HG03432 (cell line): ENCODE results near the gene SKAP2.

Experiments
- ATAC-seq: cut with Tn5 transposase; IDR thresholded peaks from one replicate; pipeline ENCODE4 v1.9.1; 2021; ENCODE audit warnings: mild to moderate bottlenecking, moderate library complexity; ENCODE audit not compliant: unreplicated experiment

The SKAP2 gene

DNA sequence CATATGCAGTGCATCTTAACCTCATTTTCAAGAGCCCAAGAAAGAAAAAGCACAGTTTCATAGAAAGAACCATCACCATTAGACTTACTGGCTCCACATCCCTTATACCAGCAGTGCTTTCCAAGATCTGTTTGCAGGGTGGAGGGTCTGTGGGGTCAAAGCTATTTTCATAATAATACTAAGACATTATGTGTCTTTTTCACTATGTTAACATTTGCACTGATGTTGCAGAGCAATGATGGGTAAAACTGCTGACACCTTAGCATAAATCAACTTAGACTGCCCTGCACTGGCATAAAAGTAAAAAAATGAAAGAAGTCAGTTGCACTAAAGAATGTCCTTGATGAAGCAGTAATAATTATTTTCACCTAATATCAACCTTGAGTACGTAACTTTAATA, 166.2 kb downstream of the SKAP2 start:
- no peak for ATAC-seq

DNA sequence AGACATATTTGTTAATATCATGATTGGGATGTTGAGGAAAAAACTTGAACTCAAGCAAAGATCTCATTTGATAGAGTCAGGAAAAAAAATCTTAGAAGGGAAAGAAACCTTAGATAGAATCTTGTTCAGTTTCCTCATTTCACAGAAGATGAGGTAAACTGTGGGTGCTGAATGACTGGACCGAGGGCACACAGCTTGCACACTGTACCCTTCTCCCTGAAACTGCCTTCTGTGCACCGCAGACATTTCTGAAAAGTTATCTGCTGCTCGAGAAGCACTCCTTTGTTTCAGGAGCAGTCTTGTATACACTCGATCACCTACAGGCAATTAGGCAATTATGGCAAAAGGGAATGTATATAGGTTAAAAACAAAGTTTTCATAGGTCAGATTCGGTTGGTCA, 167.4 kb downstream of the SKAP2 start:
- no peak for ATAC-seq

DNA sequence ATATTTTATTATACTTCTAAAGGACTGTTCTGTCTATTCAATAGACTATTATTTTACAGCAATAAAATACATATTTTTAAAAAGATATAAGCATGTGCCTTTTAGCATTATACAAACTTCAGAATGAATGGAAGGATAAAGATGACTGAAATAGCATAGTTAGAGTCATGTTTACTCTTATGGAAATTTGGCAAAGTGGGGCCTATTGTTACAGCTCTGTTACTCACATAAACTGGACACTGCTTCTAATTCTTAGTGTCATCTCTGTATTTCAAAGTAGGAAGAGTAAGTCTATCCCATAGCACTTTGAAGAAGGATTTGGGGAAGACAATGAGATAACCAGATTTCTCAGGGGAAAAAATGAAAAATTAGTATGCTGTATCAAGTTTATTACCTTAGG, 168.2 kb downstream of the SKAP2 start:
- ATAC-seq = no peak

DNA sequence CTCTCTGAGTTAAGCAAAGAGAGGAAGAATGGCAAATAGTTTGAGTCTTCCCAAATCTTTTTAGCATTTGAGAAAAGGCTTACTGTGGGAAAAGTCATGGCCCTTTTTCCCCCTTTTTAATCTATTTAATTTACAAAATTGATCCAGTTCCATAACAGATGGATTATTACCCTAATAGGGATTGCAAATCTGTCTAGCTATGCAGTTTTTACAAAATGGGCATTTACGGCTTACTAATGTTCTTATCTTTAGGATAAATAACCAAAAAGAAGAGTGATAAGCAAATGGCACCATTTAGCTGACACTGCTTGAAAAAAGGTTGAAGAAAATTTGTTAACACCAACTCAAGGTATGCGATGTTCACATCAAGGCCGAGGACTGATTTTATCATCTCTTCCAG, 169.7 kb downstream of the SKAP2 start:
- no peak for ATAC-seq

DNA sequence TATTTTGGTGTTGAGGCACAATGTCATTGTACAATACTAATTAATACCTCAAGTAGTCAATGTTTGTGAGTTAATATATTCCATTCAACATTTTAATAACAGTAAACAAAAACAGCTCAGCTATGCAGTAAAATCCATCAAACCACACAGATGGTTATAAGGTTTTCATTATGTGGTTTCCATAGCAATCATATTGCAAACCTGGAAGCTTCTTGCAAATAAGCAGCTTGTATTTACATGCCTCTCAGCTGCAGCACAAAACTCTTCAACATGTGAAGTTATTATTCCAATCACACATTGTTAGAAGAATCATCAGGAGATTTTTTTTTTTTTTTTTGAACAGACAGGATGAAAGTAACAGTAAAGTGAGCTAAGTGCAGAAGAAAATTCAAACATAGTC, 170.2 kb downstream of the SKAP2 start:
- ATAC-seq = no peak

DNA sequence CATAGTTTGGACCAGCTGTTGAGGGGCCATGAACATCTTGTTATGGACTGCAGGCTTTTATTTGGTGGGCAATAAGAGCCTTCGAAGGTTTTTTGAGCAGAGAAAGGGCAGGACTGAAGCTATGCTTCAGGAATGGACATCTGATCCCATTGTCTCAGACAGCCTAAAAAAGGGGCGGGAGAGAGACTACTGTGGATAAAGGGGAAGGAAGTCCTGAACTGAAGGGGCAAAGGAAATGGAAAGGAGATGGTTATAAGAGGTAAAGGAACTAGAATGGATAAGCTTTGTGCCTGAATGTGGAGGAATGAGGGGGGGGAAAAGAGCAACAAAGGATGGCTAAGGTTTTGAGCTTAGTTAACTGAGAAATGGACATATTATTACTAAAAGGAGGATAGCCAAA, 172.5 kb downstream of the SKAP2 start:
- ATAC-seq = no peak

DNA sequence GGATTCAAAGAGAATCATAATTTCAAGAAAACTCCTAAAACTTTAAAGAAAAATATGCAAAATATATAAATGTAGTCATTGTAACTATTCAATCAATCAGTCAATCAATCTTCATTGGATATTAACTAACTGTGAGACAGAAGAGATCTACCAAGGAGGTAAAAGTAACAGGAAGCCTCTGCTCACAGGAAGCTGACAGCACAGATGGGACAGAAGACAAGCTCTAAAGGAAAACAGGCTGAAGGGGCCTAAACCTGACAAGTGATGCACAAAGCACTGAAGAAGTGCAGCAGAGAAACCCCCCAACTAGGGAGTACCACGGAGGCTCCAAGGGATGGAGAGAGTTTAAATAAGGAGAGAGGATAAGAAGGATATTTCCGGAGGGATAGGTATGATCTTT, 173.0 kb downstream of the SKAP2 start:
- no peak for ATAC-seq

DNA sequence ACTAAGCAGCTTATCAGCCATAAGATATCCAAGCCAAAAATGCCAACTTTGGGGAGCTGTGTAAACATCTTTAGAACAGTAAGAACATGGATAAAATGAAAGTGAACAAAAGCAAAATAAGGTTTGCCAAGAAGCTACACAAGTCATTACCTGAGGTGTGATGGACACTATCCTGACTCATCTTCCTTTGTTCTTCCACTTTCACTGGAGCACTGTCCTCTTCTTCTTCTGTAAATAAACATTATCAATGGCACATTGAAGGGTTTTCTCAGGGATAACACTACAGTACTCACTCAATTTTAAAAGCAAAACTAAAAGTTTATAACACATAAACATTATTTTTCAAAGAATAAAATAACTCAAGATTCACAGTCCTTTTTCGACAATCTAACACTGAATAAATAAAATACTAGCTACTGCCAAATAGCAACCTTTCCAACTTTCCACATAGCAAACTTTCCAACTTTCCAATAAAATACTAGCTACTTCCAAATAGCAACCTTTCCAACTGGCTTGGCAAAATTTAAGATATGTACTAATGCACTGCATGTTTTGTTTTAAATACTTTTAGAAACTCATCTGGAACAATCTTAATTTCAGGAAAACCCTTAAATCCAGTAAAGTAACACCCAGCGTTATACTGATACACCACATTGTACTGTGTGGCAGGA, 174.1 kb downstream of the SKAP2 start:
- no peak for ATAC-seq

DNA sequence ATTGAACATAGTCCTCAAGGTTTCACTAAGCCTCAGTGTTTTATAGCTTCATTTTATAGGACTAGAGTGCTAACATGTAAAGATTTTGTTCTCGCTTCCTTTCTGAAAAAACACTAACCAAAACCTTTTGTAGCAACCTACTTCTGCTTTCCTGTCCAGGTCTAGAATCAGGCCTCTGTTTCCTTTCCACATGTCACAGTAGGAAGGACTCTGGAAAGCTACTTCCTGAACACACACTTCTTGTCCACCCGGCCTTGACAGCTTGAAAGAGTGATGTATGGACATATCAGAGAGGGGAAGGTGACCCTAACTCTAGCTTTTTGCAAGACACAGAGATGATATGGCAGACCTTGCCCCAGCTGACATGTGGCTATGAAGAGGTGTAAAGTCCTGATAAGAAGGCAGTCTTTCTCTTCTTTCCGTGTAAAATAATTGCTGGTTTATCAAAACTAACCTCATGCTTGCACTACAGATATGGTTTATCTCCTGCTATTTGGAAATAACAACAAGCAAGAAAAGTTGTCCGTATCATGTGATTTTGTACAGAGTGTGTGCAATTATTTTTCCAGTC, 175.4 kb downstream of the SKAP2 start:
- peak; percentile 82 for ATAC-seq

DNA sequence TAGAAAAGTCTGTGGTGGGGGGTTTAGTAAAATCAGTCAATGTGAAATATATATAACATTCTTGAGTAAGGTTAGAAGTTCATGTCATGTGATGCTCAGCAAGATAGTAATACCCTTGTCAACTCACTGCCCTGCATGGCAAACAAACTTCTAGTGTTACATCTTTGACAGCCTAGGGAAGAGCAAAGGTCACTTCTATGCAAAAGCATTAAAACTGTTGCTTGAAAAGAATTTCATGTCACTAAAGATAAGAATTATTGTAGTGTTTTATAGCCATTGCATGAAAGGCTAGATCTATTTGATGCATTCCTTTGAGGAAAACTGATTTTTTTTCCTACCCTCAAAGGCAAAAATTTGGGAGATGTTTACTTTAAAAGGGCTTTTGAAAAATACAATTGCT, 176.0 kb downstream of the SKAP2 start:
- no peak for ATAC-seq

DNA sequence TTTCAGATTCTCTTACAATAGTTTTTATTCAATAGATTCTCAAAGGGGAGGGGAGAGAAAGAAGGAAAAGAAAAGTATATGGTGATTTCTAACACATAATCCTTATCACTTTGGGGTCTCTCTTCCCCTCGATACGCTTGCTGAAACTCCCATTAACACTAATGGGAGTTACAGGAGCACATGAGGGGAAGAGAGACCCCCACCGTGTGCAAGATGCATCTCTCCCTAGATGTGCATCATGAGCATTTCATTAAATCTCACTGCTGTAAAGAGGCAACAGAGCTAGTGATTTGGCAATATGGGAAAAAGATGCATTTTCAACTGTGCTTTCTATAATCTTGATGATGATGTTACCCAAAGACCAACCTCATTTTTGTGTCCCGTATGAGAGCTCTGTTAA, 177.4 kb downstream of the SKAP2 start:
- no peak for ATAC-seq

DNA sequence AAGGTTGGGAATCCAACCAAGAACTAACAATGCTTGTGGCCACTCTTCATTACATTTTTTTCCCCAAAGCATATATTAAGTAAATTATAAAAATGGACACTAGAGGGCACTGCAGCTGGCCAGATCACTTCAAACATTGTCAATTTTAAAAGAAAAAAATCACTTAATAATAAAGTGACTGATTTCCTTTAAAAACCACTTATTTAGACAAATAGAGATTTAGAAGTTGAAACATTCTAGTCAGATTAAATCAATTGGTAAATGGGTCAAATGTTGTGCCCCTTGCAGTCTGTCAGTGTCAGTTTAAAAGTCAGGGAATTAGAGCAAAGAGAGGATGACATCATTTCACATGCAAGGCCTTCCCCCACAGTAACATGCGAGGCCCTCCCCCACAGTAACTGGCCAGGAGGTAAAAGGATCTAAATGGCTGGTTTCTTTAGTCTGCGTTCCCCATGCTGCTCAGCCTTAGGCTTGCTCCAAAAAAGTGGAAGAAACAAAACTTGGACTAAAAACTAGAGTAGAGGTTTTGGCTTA, 177.9 kb downstream of the SKAP2 start:
- ATAC-seq = no peak

DNA sequence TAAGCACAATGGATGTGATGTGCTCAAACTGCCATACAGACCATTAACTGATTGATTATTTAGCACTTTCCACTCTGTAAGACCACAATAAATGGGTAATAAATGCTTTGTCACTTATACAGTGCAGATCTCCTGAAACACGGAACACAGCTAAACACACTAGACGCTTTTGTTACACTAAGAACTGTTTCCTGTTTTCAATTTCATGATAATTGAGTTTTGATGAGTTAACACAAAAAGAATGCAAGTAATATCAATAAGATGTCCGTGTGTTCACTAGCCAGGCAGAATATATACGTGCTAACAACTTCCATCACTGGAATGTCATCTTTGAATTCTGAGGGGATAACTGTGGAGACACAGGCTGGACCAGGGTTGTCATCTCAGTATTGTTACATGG, 178.8 kb downstream of the SKAP2 start:
- ATAC-seq = no peak

DNA sequence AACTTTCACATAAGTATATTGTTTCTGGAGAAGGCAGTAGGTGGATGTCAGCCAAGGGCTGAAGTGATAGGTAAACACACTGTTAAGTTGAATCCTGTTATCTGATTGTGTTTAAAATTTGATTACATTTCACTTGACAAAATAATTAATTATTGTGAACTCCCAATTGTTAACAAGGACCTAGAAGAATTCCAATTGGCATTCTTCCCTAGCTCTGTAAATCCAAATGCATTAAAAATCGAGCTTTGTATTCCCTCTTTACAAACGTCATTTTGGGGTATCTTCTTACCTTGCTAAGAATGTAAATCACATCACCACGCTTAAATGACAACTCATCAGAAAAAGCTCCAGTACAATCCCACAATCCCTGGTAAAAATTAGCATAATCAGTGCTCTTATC, 179.9 kb downstream of the SKAP2 start:
- ATAC-seq = no peak

DNA sequence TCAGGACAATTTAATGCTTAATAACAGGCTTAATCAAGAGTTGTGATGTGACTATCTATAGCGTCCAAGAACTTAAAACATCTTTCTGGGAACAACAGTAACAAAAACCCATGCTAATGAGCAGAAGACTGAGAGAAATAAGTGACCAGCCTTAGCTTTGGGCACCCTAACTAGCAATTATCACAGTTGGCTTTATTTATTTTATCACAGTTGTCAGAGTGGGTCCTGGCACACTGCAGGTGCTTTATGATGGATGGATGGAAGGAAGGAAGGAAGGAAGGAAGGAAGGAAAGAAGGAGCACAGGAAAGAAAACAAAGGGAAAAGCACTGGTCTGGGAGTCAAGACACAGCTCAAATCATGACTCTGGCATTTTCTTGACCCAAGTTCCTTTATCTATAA, 181.1 kb downstream of the SKAP2 start:
- no peak for ATAC-seq

DNA sequence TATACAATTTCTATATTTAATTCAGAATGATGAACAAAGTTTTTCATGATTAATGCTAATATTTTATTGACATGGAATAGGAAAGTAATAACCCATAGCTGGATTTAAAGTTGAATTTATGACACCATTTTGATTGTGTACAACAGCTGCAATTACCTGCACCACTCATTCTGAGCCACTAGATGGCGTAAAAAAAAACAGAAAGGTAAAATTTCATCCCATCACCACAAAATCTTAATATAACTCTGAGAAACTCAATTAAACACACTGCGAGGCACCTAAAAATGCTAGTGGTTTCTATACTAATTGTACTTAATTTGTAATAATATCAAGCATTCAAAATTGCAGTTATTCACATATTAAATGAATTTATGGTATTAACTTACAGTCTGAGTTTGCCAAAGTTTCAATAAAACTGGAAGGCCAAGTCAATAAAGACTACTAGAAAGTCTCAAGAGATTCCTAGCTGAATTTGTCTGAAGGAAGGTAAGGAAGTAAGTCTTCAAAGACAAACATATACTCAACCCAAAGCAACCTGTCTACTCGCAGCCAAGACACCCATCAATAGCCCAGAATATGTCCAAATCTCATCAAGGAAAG, 182.5 kb downstream of the SKAP2 start:
- ATAC-seq = peak; percentile 49

DNA sequence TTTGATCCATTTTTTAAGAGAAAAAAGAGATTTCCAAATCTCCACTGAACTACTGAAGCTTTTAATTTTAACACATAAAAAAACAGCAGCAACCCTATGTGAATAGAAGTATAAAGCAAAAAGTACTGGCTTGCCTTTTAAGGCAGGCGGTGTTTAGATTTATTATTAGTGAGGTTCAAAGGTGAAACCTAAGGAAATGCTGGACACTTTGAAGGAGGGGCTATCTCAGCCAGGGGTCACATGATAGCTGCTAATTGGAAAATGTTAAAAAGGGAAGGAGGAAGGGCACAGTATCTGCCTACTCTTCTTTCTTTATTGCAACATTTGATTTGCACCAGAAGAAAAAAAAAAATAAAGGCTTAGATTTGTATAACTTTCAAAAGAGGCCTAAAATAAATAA, 183.8 kb downstream of the SKAP2 start:
- no peak for ATAC-seq

DNA sequence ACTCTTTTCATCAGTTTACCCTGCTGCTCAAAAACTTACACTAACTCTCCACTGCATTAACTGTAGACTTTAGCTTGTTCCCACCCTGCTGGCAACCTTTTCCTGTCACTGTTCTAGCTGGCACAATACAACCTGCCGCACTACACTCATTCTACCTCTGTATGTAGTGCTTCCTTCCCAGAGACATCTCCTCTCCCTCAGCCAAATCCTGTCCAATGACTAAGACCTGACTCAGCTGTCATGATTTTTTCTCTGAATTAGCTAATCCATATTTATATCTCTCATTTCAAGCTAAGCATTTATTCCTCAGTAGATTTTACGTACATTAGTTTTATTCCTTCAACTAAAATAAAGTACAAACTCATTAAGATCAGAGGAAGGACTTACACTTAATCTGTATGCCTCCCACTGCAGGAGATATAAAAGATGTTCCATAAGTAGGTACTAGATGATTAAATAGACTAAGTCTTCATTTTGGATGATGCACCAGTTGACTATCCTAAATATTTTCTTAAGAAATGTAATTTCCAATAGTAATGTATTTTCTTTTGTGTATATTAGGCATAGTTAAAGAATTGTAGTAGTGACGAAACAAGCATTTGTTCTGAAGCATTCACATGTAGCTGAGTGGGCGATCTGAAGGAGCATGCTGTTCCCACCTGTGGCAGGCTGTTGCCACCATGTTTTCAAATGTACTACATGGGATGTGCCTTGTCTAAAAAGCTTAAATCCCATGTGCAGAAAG, 189.1 kb downstream of the SKAP2 start:
- no peak for ATAC-seq

DNA sequence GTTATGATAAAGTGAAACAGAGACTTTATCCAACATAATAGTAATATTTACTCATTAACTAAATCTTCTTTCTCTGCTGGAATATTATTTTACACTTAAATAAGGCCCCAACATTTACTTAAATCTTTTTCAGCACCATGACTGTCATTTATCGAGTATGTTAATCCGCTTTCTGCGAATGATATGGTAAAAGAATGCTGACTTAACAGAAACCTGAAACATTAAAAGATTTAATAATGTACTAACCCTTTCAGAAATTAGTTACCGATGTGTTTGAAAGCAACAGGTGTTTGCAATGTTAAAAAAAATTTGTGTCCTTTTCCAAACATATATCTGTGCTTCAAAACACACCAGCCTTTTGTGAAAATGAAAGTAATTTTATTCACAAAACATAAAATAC, 190.5 kb downstream of the SKAP2 start:
- ATAC-seq = no peak

DNA sequence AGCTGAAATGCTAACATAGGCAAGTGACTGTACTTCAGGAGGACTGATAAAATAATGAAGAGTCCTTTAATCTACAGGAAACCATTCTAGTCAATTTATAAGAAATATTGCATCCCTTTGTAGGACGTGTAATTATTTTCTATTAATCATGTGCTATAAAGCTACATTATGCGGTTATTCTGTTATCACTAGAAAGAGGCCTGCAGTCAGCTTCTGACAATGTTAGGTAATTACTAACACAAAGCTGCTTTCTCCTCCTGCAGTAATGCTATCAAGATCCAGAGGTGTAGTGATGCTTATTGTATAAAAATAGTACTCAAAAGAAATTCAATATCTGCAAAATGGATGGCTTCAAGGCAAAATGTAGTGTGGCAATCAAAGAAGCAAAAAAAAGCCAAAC, 191.1 kb downstream of the SKAP2 start:
- no peak for ATAC-seq

DNA sequence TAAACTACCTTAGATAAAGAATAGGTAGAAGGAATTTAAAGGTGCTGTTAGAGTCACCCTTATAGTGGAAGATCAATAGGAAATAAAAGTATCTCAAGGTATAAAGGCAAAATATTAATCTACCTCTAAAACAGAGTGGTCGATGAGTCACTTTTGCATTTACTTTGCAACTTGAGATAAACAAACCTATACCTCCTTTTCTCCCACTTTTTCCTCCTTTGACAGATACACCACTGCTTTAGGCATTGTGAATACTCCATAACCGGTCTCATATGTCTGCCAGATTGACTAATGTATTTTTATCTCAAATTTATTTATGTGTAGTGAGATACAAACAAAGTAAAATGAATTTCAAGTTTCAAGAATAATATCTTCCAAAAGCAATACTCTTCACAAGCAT, 193.5 kb downstream of the SKAP2 start:
- no peak for ATAC-seq

DNA sequence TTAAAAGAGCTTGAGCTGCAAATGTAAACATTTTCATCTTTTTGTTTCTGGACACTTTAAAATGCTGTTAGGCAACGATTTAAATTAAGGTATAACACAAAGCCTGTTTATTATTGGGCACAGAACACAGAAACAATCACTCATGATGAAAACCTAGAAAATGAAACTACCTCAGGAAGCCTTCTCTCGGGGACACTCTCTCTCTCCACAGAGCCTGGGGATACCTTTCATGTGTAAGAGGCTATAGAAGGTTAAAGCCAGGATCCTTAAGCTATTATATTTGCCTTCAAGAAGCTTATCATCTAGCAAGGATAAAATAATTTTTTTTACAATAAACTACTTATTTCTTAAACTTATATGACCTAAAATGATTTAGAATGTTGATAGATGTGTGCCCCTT, 194.1 kb downstream of the SKAP2 start:
- no peak for ATAC-seq
